NB4 (cell line): ENCODE data around the gene PBX3.

ENCODE experiments used
- MYC ChIP-seq: IDR thresholded peaks from 2 replicates; pipeline ENCODE4 v1.6.1; 2011; ENCODE audit warnings: low read depth, low read length
- POLR2A ChIP-seq: IDR thresholded peaks from 2 replicates; pipeline ENCODE4 v1.6.1; 2011; ENCODE audit warnings: mild to moderate bottlenecking; ENCODE audit not compliant: insufficient read length; ENCODE audit errors: extremely low read depth
- TF ChIP-seq, protein P1 (sequence below): IDR thresholded peaks from one replicate; pipeline ENCODE4 v1.5.1; 2012; ENCODE audit warnings: low read depth, low read length

DNA sequence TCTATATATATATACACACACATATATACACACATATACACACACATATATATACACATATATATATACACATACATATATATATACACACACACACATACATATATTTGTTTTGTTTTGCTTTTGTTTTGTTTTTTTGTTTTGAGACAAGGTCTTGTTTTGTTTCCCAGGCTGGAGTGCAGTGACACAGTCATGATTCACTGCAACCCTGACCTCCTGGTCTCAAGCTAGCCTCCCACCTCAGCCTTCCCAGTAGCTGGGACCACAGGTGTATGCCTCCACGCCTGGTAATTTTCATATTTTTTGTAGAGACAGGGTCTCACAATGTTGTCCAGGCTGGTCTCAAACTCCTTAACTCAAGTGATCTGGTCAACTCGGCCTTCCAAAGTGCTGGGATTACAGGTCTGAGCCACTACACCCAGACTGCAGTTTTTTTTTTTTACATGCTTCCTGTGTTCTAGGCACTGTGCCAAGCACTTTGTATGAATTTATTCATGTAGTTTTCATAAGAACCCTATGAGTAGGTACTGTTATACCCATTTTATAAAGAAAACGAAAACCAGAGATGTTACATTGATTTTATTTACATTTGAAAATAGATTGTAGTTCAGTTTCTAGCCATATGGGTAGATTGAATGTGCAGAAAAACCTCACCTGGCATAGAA, 120.7 kb downstream of the PBX3 start:
- TF ChIP-seq POLR2A, result no peak
- TF ChIP-seq, protein P1, sequence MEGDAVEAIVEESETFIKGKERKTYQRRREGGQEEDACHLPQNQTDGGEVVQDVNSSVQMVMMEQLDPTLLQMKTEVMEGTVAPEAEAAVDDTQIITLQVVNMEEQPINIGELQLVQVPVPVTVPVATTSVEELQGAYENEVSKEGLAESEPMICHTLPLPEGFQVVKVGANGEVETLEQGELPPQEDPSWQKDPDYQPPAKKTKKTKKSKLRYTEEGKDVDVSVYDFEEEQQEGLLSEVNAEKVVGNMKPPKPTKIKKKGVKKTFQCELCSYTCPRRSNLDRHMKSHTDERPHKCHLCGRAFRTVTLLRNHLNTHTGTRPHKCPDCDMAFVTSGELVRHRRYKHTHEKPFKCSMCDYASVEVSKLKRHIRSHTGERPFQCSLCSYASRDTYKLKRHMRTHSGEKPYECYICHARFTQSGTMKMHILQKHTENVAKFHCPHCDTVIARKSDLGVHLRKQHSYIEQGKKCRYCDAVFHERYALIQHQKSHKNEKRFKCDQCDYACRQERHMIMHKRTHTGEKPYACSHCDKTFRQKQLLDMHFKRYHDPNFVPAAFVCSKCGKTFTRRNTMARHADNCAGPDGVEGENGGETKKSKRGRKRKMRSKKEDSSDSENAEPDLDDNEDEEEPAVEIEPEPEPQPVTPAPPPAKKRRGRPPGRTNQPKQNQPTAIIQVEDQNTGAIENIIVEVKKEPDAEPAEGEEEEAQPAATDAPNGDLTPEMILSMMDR, result no peak
- TF ChIP-seq MYC, result no peak
